A204.1 (cell line): ENCODE measurements around the gene SCART1.
"Not testable (repeated sequence)": the region's sequence is repeated elsewhere in the genome, so short reads cannot be mapped to it uniquely, and the experiment has no call there.

Source experiments
- FAIRE-seq: peaks from 2 replicates; lab custom pipeline; 2012; peaks lifted over from hg19 to GRCh38; lab: Jason Lieb, UNC

SCART1 gene

GRCh38 chr10:133432789-133433188 lies 21.0 kb upstream of the SCART1 start:
- not testable (repeated sequence) for FAIRE-seq

- no peak for FAIRE-seq
Observed at GRCh38 chr10:133438711-133439273, 15.0 kb upstream of the SCART1 start.

- no peak for FAIRE-seq
Observed at GRCh38 chr10:133439517-133440461, 14.0 kb upstream of the SCART1 start.

- no peak for FAIRE-seq
Observed at GRCh38 chr10:133440633-133441285, 13.0 kb upstream of the SCART1 start.

GRCh38 chr10:133441356-133441755 lies 12.4 kb upstream of the SCART1 start:
- FAIRE-seq = not testable (repeated sequence)

- no peak for FAIRE-seq
Observed at GRCh38 chr10:133441780-133442179, 12.0 kb upstream of the SCART1 start.

DNA sequence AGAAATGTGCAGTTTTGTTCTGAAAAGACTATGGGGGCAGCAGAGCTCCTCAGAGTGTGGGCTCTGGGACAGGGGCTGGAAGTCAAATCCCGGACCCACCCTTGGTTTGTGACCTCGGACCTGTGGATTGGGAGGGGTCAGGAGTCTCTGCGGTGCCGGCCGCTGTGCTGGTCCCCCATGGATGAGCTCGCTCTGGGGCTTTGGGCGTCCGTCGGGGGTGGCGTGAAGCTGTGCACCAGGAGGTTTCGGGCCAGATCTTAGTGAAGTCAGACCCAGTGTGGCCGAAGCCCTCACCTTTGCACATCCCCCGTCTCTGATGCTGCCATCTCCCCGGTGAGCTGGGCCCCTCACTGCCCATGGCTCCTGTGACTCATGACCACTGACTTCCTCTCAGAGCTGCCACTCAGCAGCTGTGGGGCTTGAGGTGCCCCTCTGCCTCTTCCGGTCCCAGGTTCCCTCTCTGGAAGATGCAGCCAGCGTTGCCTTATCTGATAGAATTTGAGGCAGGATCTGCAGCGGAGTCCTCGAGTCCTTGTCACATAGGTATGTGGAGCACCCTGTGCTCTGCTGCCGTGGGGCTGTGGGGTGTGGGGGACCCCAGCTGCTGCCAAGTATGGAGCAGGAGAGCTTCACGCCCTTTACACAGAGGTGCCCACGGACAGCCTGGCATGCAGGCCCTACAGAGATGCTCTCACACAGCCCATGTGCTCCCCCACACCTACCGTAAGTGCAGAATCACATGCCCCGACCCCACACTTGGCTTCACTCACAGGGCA lies 11.4 kb upstream of the SCART1 start:
- no peak for FAIRE-seq

DNA sequence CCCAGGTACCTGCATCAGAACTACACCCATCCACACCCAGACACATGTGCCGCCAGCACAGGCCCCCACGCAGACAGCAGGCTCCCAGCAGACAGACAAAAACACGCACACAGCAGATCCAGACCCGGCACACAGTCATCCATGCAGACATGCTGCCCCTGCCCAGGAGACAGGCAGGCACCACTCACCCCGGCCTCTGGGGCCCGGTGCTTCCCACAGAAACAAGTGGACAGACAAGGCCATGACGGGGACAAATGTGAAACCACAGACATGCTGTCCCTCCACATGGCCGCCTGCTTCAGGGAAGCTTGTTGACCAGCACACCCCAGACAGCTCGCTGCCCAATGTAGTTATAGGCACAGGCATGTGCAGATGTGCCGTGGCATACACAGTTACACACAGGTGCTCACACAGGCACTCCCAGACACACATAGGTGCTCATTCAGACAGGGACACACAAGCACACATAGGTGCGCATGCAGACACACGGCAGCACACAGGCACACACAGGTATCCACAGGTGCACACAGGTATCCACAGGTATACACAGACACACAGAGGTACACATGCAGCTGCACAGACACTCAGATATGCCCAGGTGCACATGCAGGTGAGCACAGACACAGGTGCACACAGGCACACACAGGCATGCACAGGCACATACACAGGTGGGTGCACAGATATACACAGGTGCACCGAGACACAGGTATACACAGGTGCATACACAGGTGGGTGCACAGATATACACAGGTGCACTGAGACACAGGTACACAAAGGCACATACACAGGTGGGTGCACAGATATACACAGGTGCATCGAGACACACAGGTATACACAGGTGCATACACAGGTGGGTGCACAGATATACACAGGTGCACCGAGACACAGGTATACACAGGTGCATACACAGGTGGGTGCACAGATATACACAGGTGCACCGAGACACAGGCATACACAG lies 10.5 kb upstream of the SCART1 start:
- FAIRE-seq = no peak

GRCh38 chr10:133444342-133445267 lies 9.1 kb upstream of the SCART1 start:
- no peak for FAIRE-seq

DNA sequence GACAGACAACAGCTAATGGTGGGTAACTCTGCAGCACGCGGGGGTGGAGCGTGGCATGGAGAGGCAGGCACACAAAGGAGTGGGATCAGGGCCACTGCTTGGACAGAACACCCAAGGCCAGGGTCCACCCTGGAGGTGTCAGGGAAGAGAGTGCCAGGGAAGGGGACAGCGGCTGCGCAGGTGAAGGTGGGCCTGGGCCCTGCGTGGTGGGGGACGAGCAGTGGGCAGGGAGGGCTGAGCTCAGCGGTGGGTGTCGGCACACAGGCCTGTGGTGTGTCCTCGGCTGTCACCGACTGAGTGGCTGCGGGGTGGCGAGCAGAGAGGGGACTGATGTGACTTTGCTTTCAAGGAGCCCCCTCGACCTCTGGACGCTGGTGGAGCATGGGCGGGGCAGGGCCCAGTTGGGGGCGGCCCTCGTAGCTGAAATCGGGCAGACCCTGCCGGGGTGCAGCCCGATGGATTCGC lies 8.4 kb upstream of the SCART1 start:
- FAIRE-seq = no peak

DNA sequence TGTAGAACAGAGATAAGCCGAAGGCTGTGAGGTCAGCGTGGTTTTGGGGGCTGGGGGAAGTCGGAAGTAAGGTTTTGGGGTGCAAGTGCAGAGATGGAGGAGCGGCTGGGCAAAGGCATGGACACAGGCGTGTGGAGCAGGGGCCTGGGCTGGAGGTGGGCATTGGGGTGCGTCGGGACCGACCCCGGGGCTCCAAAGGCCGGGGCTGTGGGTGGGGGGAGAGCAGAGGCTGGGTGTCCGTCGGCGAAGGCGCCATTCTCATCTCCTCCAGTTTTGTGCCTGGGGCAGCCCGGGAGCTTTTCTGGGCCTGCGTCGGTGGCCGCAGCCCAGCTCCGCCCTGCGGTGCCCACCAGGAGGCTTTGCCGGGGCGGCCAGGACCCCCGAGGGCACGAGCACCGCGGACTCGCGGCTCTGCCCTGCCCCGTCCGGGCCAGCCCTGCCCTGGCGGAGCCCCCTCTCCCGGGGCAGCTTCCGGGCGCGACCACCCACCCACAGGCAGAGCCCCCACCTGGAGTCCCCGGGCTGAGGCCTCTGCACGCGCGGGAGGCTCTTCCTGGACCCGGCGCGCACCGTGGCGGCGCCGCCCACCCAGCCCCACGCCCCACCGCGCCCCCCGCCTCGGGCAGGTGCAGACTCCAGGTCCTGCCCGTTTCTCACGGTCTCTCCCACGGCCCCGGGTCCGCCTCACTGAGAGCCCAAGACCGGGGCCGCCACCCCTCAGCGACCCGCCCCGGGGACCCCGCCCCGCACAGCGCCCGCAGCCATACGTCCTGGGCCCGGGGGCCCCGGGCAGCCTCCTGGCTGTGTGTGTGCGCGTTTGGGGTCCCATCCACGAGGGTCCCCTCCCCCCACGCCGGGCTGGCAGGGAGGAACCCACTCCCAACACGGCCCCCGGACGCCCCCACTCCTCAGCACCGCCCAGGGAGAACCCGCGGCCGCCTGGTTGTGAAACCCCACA lies 7.7 kb upstream of the SCART1 start:
- FAIRE-seq = no peak

DNA sequence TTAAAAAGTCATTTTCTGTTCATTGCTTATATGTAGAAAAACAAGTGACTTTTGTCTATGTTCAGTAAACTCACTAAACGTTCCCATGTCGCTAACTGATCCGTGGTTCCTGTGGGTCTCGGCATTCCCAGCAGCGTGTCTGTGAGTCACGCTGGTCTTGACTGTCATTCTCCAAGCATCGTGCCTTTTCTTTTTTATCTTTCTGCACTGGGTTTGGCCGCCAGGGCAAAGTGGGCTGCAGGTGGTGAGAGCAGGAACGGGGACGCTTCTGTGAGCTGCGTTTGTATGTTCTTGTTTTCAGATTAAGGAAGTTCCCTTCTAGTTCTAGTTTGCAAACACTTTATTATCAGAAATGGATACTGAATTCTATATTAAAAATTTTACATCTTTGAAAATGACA lies 6.8 kb upstream of the SCART1 start:
- no peak for FAIRE-seq

GRCh38 chr10:133448120-133448519 lies 5.6 kb upstream of the SCART1 start:
- no peak for FAIRE-seq

GRCh38 chr10:133451346-133451745 lies 2.4 kb upstream of the SCART1 start:
- no peak for FAIRE-seq

- FAIRE-seq = no peak
Observed at GRCh38 chr10:133452453-133452852, 1.3 kb upstream of the SCART1 start.

DNA sequence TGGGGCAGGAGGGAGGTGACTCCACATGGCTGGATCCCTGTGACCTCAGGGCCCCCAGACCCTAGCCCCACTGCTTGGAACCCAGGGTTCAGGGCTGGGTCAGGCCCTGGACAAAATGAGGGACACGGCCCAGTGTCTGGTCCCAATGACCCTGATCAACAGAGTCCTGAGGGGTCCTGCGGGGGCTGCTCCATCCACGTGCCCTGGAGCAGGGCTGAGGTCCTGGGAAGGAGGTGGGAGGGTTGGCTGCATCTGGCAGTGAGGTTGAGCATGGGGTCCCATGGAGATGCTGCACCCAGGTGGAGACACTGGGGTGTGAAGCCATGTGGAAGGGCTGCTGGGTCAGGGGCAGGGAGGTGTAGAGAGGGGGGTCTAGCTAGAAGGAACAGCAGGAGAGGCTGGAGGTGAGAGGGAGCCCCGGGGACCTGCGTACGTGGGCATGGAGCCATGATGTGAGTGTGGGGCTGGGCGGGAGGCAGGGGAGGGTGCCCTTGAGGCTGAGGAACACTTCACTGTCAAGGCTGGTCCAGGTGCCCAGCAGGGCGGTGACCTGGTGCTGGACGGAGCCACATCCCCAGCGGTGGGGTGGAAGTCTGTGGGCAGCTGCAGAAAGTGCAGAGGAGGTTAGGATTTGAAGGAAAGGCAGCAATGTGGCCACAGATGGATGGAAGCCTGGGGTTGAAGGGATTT lies 604 bp downstream of the SCART1 start:
- FAIRE-seq = no peak

GRCh38 chr10:133455196-133455595 lies 1.5 kb downstream of the SCART1 start:
- no peak for FAIRE-seq

- FAIRE-seq = no peak
Observed at GRCh38 chr10:133455611-133456031, 1.9 kb downstream of the SCART1 start.
